ENCODE results near the gene TINAG.

DNA sequence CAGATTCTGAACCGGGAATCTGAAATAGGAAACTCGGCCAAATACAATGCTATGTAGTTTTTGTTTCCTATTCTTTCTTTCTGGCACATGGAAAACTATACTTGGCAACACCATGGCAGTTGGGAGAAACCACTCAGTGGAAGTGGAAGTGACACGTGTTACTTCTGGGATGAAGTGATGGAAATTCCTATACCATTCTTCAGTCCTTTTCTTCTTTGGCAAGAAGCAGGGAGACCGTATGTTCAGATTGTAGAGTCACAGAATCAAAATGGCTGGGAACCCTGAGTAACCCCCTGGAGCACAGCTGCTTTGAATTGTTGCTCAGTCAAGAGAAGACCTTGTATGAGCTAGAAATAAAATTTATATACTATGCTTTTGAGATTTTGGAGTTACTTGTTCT, 18.8 kb upstream of the TINAG start:
- TF ChIP-seq CTCF (IDR thresholded peaks at IDR 0.05) (no peak), POLR2A (IDR thresholded peaks at IDR 0.05) (no peak), POLR2AphosphoS5 (IDR thresholded peaks at IDR 0.05) (no peak)

Measured in gastroesophageal sphincter (tissue), 3 donors.